IMR-90 (cell line): ENCODE results near the gene SMARCA2. TPM values are rescaled to one million over a fixed set of nuclear protein-coding genes. Genes with fewer than 3 reads are reported as not detected.

Source experiments
- ATAC-seq: fragments of 200-7000 bp; cut with Tn5 transposase; 2 replicates; pipeline ENCODE4 v1.9.1; 2020; ENCODE audit warnings: low read depth, mild to moderate bottlenecking, moderate library complexity
- BruUV-seq: library from RNA; stranded (reverse); fragments of 400-500 nt; replicated peaks from 2 replicates; lab custom pipeline; 2021; lab: Mats Ljungman, UMichigan
- CTCF ChIA-PET: fragments of 300-600 bp; formaldehyde crosslinking; extraction: SDS; loops from one replicate; lab custom pipeline; 2021; ENCODE audit warnings: antibody characterized with exemption; lab: Yijun Ruan, JAX
- POLR2A ChIA-PET: fragments of 300-600 bp; sonication (Branson Sonifier 250); formaldehyde crosslinking; loops from one replicate; lab custom pipeline; 2022; ENCODE audit warnings: antibody characterized with exemption; ENCODE audit not compliant: unreplicated experiment; lab: Charles Lee
- DNase-seq: peaks from one replicate; pipeline ENCODE4 v3.0.0; 2013
- H2AFZ ChIP-seq: replicated peaks from 2 replicates; pipeline ENCODE3; 2013; ENCODE audit warnings: low read length, mild to moderate bottlenecking; ENCODE audit not compliant: poor library complexity
- H2AK5ac ChIP-seq: 2 replicates; pipeline ENCODE4 v1.6.1; 2013; ENCODE audit warnings: low read depth, low read length, inconsistent platforms
- H2AK9ac ChIP-seq: replicated peaks from 2 replicates; pipeline ENCODE3; 2013; ENCODE audit warnings: mild to moderate bottlenecking, low read depth, low read length, moderate library complexity; ENCODE audit not compliant: poor library complexity
- H2BK120ac ChIP-seq: 2 replicates; pipeline ENCODE4 v1.6.1; 2013; ENCODE audit warnings: low read depth, low read length, inconsistent platforms
- H2BK15ac ChIP-seq: 3 replicates; pipeline ENCODE4 v1.6.1; 2013; ENCODE audit warnings: low read depth, low read length, inconsistent platforms
- H2BK20ac ChIP-seq: 2 replicates; pipeline ENCODE4 v1.6.1; 2013; ENCODE audit warnings: low read depth, mild to moderate bottlenecking, inconsistent platforms, low read length, moderate library complexity
- H2BK5ac ChIP-seq: 2 replicates; pipeline ENCODE4 v1.6.1; 2013; ENCODE audit warnings: mild to moderate bottlenecking, low read depth, low read length, inconsistent platforms; ENCODE audit not compliant: poor library complexity, severe bottlenecking
- H3K14ac ChIP-seq: replicated peaks from 2 replicates; pipeline ENCODE4 v1.6.1; 2013; ENCODE audit warnings: low read depth, low read length, inconsistent platforms
- H3K18ac ChIP-seq: 2 replicates; pipeline ENCODE4 v1.6.1; 2013; ENCODE audit warnings: low read depth, low read length, control low read depth
- H3K23ac ChIP-seq: 2 replicates; pipeline ENCODE4 v1.6.1; 2013; ENCODE audit warnings: low read depth, low read length, inconsistent platforms
- H3K27ac ChIP-seq: 2 replicates; pipeline ENCODE4 v1.5.1; 2013; ENCODE audit warnings: mild to moderate bottlenecking, control low read depth, low read length; ENCODE audit not compliant: insufficient read depth
- H3K27me3 ChIP-seq: 2 replicates; pipeline ENCODE4 v1.6.1; 2013; ENCODE audit warnings: low read length; ENCODE audit not compliant: control insufficient read depth, insufficient read depth
- H3K36me3 ChIP-seq: 2 replicates; pipeline ENCODE4 v1.6.1; 2013; ENCODE audit warnings: low read length, mixed read lengths; ENCODE audit not compliant: control insufficient read depth, insufficient read depth
- H3K4ac ChIP-seq: 2 replicates; pipeline ENCODE4 v1.6.1; 2013; ENCODE audit warnings: low read depth, low read length, inconsistent platforms
- H3K4me1 ChIP-seq: 2 replicates; pipeline ENCODE4 v1.6.1; 2013; ENCODE audit warnings: low read length, mixed read lengths; ENCODE audit not compliant: control insufficient read depth, insufficient read depth
- H3K4me2 ChIP-seq: 2 replicates; pipeline ENCODE4 v1.6.1; 2013; ENCODE audit warnings: low read depth, mild to moderate bottlenecking, control low read depth, low read length, moderate library complexity
- H3K4me3 ChIP-seq: 2 replicates; pipeline ENCODE4 v1.5.1; 2013; ENCODE audit warnings: low read depth, mild to moderate bottlenecking, control low read depth, low read length, moderate library complexity; ENCODE audit not compliant: insufficient read depth
- H3K56ac ChIP-seq: 2 replicates; pipeline ENCODE4 v1.6.1; 2013; ENCODE audit warnings: low read length, inconsistent platforms; ENCODE audit not compliant: insufficient read depth; ENCODE audit errors: extremely low read depth
- H3K79me1 ChIP-seq, 2 experiments: 2 replicates each; pipeline ENCODE4 v1.6.1; 2013; ENCODE audit warnings: low read length in 2 of 2, inconsistent platforms in 1 of 2, low read depth in 1 of 2
- H3K9ac ChIP-seq: 2 replicates; pipeline ENCODE4 v1.6.1; 2013; ENCODE audit warnings: low read depth, low read length, control low read depth
- H3K9me1 ChIP-seq: 2 replicates; pipeline ENCODE4 v1.6.1; 2013; ENCODE audit warnings: low read length, inconsistent platforms; ENCODE audit not compliant: insufficient read depth
- H3K9me3 ChIP-seq: 2 replicates; pipeline ENCODE4 v1.6.1; 2013; ENCODE audit warnings: low read length; ENCODE audit not compliant: control insufficient read depth, insufficient read depth
- H4K20me1 ChIP-seq: 2 replicates; pipeline ENCODE4 v1.6.1; 2013; ENCODE audit warnings: low read length, inconsistent platforms; ENCODE audit not compliant: insufficient read depth
- H4K5ac ChIP-seq: 2 replicates; pipeline ENCODE4 v1.6.1; 2013; ENCODE audit warnings: mild to moderate bottlenecking, low read depth, low read length, control low read depth
- H4K8ac ChIP-seq, 2 experiments: 2 replicates each; pipeline ENCODE4 v1.6.1; 2013; ENCODE audit warnings: low read depth in 2 of 2, low read length in 2 of 2, control low read depth in 1 of 2, inconsistent platforms in 1 of 2
- H4K91ac ChIP-seq: 2 replicates; pipeline ENCODE4 v1.6.1; 2013; ENCODE audit warnings: low read depth, low read length, inconsistent platforms; ENCODE audit not compliant: insufficient read depth
- CEBPB ChIP-seq: IDR thresholded peaks from 2 replicates; pipeline ENCODE4 v1.6.1; 2012; ENCODE audit warnings: low read depth, low read length, improper control_type of control experiment
- FOS ChIP-seq: fragments of 150-350 bp; IDR thresholded peaks from 2 replicates; pipeline ENCODE4 v1.6.1; 2016; ENCODE audit warnings: low read depth, low read length
- MAFK ChIP-seq: IDR thresholded peaks from 2 replicates; pipeline ENCODE4 v1.6.1; 2012; ENCODE audit warnings: low read depth, low read length, improper control_type of control experiment
- MXI1 ChIP-seq: IDR thresholded peaks from 2 replicates; pipeline ENCODE4 v1.6.1; 2012; ENCODE audit warnings: low read depth, mild to moderate bottlenecking, low read length, moderate library complexity, borderline replicate concordance
- POLR2A ChIP-seq: IDR thresholded peaks from 2 replicates; pipeline ENCODE4 v1.6.1; 2012; ENCODE audit warnings: mild to moderate bottlenecking, low read depth, low read length
- RAD21 ChIP-seq: IDR thresholded peaks from 2 replicates; pipeline ENCODE4 v1.6.1; 2012; ENCODE audit warnings: low read length, improper control_type of control experiment
- RCOR1 ChIP-seq: IDR thresholded peaks from 2 replicates; pipeline ENCODE4 v1.6.1; 2012; ENCODE audit warnings: mild to moderate bottlenecking, low read length, improper control_type of control experiment; ENCODE audit not compliant: insufficient replicate concordance
- RFX5 ChIP-seq: IDR thresholded peaks from 2 replicates; pipeline ENCODE4 v1.8.0; 2012; ENCODE audit warnings: low read depth, mild to moderate bottlenecking, low read length, moderate library complexity
- SMC3 ChIP-seq: fragments of 150-350 bp; IDR thresholded peaks from 2 replicates; pipeline ENCODE4 v1.6.1; 2016; ENCODE audit warnings: low read depth, mild to moderate bottlenecking, antibody characterized with exemption, low read length, moderate library complexity
- WGBS, 2 experiments: methylation state at CpG; one replicate each; pipeline versions ENCODE4 v1.1.5 to v1.1.7; 2013; ENCODE audit warnings: missing lambda C conversion rate in 2 of 2; ENCODE audit not compliant: insufficient read length in 1 of 2; ENCODE audit errors: extremely low coverage in 2 of 2; 5-methylcytosine and 5-hydroxymethylcytosine counted together
- dilution Hi-C: fragments of 300-500 bp; cut with HindIII; formaldehyde crosslinking; loops from one replicate; pipeline ENCODE4 v1.14.3; 2018; ENCODE audit warnings: low sequenced_read_pairs; ENCODE audit not compliant: unreplicated experiment
- in situ Hi-C: fragments of 300-500 bp; cut with MboI; formaldehyde crosslinking; loops from 3 replicates; pipeline ENCODE4 v1.14.3; 2019; ENCODE audit warnings: low sequenced_read_pairs, inconsistent platforms, mixed read lengths
- intact Hi-C: fragments of 100-400 bp; cut with micrococcal nuclease; formaldehyde crosslinking; loops from 2 replicates; pipeline ENCODE4 v1.10.0; 2022
- polyA plus RNA-seq, 3 experiments: library from polyadenylated mRNA; depleted of rRNA; stranded (reverse); fragments of >200 nt; gene quantifications; 2 replicates each; pipeline ENCODE4 v1.2.3, GENCODE V29; 2012; ENCODE audit warnings: low replicate concordance in 1 of 3
- total RNA-seq: library from RNA; depleted of rRNA; stranded (reverse); fragments of >200 nt; gene quantifications from 2 replicates; pipeline ENCODE4 v1.2.3, GENCODE V29; 2012
- TF ChIP-seq, protein P1 (sequence below): fragments of 150-350 bp; IDR thresholded peaks from 2 replicates; pipeline ENCODE4 v1.6.1; 2017; ENCODE audit warnings: mild to moderate bottlenecking, antibody characterized with exemption, low read length, low read depth
- TF ChIP-seq, protein P2 (sequence below): conservative IDR thresholded peaks from 2 replicates; pipeline ENCODE4 v1.5.1; 2012; ENCODE audit warnings: mild to moderate bottlenecking, low read depth, low read length, improper control_type of control experiment

Gene SMARCA2
- total and polyA plus RNA-seq, 2 of the 4 experiments (the other 2 are of a cell fraction) = 25.3 to 26.7 TPM

- H3K9me3 ChIP-seq = no peaks in the 10 kb centered on the region
- H2AK5ac ChIP-seq = no peak overlapping the region
- no peak overlapping the region for H3K4me3 ChIP-seq
- H3K9ac ChIP-seq = no peak overlapping the region
- no peak for ATAC-seq
- H2BK20ac ChIP-seq = no peak overlapping the region
- WGBS, 2 experiments = no CpG with 5 or more reads among the region's 3 CpGs
- 0 out of 2 replicates have a peak, but pooled peaks cover 3% of the 10 kb centered on the region for H3K9me1 ChIP-seq
- H2BK5ac ChIP-seq = no peak overlapping the region
- CTCF ChIA-PET = interaction anchor here (0.7 kb wide), 1 partner anchor 694 kb away, joined by 3 read pairs; no protein-coding TSS in a partner anchor
- H3K4me2 ChIP-seq = no peak overlapping the region
- intact Hi-C loops (no loop called here), in situ Hi-C loops (loop anchor here (10.0 kb wide), 1 partner anchor 713 kb away; no protein-coding TSS in a partner anchor), dilution Hi-C loops (loop anchor here (25.0 kb wide), 1 partner anchor 110 kb away; the partner anchor contains the start of gene SMARCA2)
- H4K5ac ChIP-seq = no peak overlapping the region
- H2AFZ ChIP-seq = no peak overlapping the region
- H4K8ac ChIP-seq = no peak overlapping the region
- no peak overlapping the region for H3K56ac ChIP-seq
- no peak for TF ChIP-seq MXI1
- no peak for TF ChIP-seq RAD21
- TF ChIP-seq, protein P1, sequence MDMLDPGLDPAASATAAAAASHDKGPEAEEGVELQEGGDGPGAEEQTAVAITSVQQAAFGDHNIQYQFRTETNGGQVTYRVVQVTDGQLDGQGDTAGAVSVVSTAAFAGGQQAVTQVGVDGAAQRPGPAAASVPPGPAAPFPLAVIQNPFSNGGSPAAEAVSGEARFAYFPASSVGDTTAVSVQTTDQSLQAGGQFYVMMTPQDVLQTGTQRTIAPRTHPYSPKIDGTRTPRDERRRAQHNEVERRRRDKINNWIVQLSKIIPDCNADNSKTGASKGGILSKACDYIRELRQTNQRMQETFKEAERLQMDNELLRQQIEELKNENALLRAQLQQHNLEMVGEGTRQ = no peak
- TF ChIP-seq POLR2A = no peak
- TF ChIP-seq CEBPB = no peak
- TF ChIP-seq RFX5 = no peak
- no peak for TF ChIP-seq FOS
- no peak for TF ChIP-seq SMC3
- TF ChIP-seq, protein P2, sequence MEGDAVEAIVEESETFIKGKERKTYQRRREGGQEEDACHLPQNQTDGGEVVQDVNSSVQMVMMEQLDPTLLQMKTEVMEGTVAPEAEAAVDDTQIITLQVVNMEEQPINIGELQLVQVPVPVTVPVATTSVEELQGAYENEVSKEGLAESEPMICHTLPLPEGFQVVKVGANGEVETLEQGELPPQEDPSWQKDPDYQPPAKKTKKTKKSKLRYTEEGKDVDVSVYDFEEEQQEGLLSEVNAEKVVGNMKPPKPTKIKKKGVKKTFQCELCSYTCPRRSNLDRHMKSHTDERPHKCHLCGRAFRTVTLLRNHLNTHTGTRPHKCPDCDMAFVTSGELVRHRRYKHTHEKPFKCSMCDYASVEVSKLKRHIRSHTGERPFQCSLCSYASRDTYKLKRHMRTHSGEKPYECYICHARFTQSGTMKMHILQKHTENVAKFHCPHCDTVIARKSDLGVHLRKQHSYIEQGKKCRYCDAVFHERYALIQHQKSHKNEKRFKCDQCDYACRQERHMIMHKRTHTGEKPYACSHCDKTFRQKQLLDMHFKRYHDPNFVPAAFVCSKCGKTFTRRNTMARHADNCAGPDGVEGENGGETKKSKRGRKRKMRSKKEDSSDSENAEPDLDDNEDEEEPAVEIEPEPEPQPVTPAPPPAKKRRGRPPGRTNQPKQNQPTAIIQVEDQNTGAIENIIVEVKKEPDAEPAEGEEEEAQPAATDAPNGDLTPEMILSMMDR = no peak
- no peak for TF ChIP-seq MAFK
- no peak for TF ChIP-seq RCOR1
- no peaks in the 10 kb centered on the region for H4K20me1 ChIP-seq
- no peak overlapping the region for H2BK120ac ChIP-seq
- H3K79me1 ChIP-seq = 0 out of 4 replicates have a peak, but pooled peaks cover 0 to 3% of the 10 kb centered on the region in 2 experiments
- no peak overlapping the region for H3K27ac ChIP-seq
- H2BK15ac ChIP-seq = no peak overlapping the region
- peaks cover 4% of the 10 kb centered on the region for H3K4me1 ChIP-seq
- H3K36me3 ChIP-seq = peaks cover 16% of the 10 kb centered on the region
- no peak overlapping the region for H3K4ac ChIP-seq
- H2AK9ac ChIP-seq = no peak overlapping the region
- POLR2A ChIA-PET = no interaction called here
- H3K14ac ChIP-seq = no peak overlapping the region
- H4K91ac ChIP-seq = no peak overlapping the region
- no TSS peak for BruUV-seq
- no peak overlapping the region for H3K23ac ChIP-seq
- DNase-seq = no peak
- H3K18ac ChIP-seq = no peak overlapping the region
- H3K27me3 ChIP-seq = no peaks in the 10 kb centered on the region
Measured at GRCh38 chr9:2122299-2122698, 107.2 kb downstream of the SMARCA2 start.
